ENCODE data around the gene BAMBI. TPM values are rescaled to one million over a fixed set of nuclear protein-coding genes. Genes with fewer than 3 reads are reported as not detected.

The BAMBI gene
- total and polyA plus RNA-seq, 2 of the 8 experiments (the other 6 are each of a cell fraction or from before 2014, with no cell fraction given), result 5.6 to 26.4 TPM

GRCh38 chr10:28698075-28698474 lies 20.8 kb downstream of the BAMBI start (continued):
- TF ChIP-seq ATF2 (IDR thresholded peaks at IDR 0.05; ENCODE audit: low read length) (no peak), SP4 (IDR thresholded peaks at IDR 0.05; ENCODE audit: low read length) (no peak), CTBP2 (IDR thresholded peaks at IDR 0.05; ENCODE audit: borderline replicate concordance, insufficient read depth, insufficient read length, low read length) (no peak), ASH2L (IDR thresholded peaks at IDR 0.05; ENCODE audit: low read length) (no peak), ATF3 (IDR thresholded peaks at IDR 0.05; ENCODE audit: insufficient read depth, low read depth, low read length) (no peak), CHD2 (IDR thresholded peaks at IDR 0.05; ENCODE audit: low read length) (no peak), SIRT6 (IDR thresholded peaks at IDR 0.05; ENCODE audit: low read length) (no peak), GABPA (IDR thresholded peaks at IDR 0.05; ENCODE audit: borderline replicate concordance, insufficient read depth, low read length) (no peak), E2F6 (IDR thresholded peaks at IDR 0.05) (no peak)

Data from H1 (cell line).